NCI-H1092 treated with DMSO at 0.1 percent for 48 hours (cell line): ENCODE data around the gene IFT172.
"Not testable (repeated sequence)": the region's sequence is repeated elsewhere in the genome, so short reads cannot be mapped to it uniquely, and the experiment has no call there.

Experiments
- DNase-seq: peaks from one replicate; lab custom pipeline; 2025; lab: John Stamatoyannopoulos, UW

The IFT172 gene, protein sequence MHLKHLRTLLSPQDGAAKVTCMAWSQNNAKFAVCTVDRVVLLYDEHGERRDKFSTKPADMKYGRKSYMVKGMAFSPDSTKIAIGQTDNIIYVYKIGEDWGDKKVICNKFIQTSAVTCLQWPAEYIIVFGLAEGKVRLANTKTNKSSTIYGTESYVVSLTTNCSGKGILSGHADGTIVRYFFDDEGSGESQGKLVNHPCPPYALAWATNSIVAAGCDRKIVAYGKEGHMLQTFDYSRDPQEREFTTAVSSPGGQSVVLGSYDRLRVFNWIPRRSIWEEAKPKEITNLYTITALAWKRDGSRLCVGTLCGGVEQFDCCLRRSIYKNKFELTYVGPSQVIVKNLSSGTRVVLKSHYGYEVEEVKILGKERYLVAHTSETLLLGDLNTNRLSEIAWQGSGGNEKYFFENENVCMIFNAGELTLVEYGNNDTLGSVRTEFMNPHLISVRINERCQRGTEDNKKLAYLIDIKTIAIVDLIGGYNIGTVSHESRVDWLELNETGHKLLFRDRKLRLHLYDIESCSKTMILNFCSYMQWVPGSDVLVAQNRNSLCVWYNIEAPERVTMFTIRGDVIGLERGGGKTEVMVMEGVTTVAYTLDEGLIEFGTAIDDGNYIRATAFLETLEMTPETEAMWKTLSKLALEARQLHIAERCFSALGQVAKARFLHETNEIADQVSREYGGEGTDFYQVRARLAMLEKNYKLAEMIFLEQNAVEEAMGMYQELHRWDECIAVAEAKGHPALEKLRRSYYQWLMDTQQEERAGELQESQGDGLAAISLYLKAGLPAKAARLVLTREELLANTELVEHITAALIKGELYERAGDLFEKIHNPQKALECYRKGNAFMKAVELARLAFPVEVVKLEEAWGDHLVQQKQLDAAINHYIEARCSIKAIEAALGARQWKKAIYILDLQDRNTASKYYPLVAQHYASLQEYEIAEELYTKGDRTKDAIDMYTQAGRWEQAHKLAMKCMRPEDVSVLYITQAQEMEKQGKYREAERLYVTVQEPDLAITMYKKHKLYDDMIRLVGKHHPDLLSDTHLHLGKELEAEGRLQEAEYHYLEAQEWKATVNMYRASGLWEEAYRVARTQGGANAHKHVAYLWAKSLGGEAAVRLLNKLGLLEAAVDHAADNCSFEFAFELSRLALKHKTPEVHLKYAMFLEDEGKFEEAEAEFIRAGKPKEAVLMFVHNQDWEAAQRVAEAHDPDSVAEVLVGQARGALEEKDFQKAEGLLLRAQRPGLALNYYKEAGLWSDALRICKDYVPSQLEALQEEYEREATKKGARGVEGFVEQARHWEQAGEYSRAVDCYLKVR (N-terminal part only)

GRCh38 chr2:27489498-27490397, at the start of gene IFT172:
IFT172 (minus strand) TSS chr2:27489743; CDS start chr2:27489653, 90 bp downstream.
- DNase-seq = peak; percentile 97

GRCh38 chr2:27538839-27539450, 49.4 kb upstream of the IFT172 start:
- DNase-seq = not testable (repeated sequence)

DNA sequence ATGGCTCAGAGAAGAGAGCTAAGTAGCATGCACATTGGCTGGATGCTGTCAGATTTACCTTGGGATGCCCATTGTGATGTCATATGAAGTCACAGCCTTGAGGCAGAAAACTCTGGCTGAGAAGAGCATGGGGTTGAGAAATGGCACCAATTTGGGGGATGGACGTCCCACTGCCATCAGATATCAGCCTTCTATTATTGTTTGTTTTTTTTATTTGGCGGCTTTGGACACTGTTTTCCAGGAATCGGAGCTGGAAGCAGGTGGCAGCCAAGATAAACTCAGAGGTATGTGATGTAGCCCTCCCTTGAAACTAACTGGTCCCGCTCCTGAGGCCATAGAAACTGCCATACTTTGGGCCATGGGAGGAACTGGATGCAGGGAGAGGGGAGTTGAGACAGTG, 47.7 kb upstream of the IFT172 start:
- no peak for DNase-seq

DNA sequence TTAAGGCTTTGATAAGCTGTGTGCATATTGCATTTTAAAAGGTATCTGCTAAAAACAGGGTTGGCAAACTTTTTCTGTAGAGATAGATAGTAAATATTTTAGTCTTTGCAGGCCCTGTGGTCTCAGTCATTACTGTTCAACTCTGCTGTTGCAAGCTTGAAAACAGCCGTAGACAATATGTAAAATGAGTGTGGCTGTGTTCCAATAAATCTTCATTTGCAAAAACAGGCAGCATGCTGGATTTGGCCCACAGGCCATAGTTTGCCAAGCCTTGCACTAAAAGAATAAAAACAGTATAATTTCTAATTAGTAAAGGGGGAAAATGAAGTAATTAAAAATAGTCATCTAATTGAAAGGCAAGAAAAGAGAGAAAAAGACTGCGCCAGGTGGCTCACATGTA, 42.4 kb upstream of the IFT172 start:
- no peak for DNase-seq

GRCh38 chr2:27527182-27527581, 37.6 kb upstream of the IFT172 start:
- no peak for DNase-seq

DNA sequence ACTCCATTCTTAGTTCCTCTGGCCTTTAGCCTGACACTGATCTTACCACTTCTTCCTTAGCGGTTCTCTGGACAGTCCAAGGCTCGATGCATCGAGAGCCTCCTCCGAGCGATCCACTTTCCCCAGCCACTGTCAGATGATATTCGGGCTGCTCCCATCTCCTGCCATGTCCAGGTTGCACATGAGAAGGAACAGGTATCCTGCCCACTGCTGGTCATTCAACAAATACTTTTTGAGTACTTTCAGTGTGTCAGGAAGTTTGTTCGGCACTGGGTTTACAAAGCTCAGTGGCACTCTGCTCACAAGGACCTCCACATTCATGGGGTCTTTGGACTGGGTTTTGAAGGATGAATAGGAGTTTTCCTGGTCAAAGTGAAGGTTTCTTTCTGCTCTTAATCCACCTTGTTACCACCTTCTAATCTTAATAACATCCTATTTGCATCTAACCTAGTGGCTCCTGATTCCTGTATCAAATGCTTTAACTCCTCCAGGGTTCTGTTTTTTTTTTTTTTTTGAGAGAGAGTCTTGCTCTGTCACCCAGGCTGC, 32.9 kb upstream of the IFT172 start:
- no peak for DNase-seq

DNA sequence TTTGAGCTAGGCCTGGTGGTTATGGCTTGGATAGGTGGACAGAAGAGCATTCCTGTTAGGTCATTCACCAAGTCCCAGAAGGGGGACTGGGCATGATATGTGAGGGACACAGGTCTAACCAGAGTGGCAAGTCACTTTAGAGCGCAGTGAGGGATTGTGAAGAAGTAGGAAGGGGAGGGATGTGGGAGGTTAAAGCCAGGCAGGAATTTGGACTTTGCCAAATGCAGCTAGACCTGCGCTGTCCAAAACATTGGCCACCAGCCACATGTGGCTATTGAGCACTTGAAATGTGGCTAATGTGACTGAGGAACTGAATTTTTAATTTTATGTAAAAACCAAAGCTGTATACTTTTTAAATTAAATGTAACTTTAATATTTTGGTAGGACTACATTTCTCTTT, 30.8 kb upstream of the IFT172 start:
- DNase-seq = no peak

- no peak for DNase-seq
Observed at GRCh38 chr2:27518782-27519113, 29.2 kb upstream of the IFT172 start.

GRCh38 chr2:27518113-27518781, 28.7 kb upstream of the IFT172 start:
- DNase-seq = no peak

DNA sequence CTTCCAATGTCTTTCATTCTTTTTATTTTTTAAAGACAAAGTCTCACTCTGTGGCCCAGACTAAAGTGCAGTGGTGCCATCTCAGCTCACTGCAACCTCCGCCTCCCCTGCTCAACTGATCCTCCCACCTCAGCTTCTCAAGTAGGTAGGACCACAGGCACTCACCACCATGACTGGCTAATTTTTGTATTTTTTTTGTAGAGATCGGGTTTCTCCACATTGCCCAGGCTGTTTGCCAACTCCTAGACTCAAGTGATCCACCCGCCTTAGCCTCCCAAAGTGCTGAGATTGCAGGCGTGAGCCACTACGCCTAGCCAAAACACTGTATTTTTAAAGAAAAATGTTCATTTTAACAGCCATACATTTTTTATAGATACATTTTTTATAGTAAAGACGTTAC, 19.8 kb upstream of the IFT172 start:
- peak; percentile 19 for DNase-seq

DNA sequence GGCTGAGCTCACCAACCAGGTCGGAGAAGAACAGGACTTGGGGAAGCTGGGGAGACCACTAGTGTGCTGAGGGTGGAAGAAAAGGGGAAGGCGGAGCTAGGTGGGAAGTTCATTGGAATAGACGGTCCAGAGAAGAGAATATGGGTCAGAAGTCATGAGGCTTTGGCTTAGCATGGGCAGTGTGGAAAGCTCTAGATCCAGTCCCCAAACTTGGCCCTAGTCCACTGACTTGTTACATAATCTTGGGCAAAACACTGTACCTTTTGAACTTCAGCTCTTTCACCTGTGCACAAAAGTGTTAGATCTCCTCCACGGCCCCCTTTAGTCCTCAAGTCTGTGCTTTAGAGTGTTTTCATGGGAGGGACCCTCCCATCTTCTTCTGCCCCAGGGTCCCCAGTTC, 17.8 kb upstream of the IFT172 start:
- no peak for DNase-seq

- no peak for DNase-seq
Observed at GRCh38 chr2:27506587-27506986, 17.0 kb upstream of the IFT172 start.

GRCh38 chr2:27502142-27502541, 12.6 kb upstream of the IFT172 start:
- DNase-seq = no peak

- peak; percentile 31 for DNase-seq
Observed at GRCh38 chr2:27501042-27501441, 11.5 kb upstream of the IFT172 start.

GRCh38 chr2:27498975-27499374, 9.4 kb upstream of the IFT172 start:
- no peak for DNase-seq

GRCh38 chr2:27497288-27497627, 7.7 kb upstream of the IFT172 start:
- no peak for DNase-seq

DNA sequence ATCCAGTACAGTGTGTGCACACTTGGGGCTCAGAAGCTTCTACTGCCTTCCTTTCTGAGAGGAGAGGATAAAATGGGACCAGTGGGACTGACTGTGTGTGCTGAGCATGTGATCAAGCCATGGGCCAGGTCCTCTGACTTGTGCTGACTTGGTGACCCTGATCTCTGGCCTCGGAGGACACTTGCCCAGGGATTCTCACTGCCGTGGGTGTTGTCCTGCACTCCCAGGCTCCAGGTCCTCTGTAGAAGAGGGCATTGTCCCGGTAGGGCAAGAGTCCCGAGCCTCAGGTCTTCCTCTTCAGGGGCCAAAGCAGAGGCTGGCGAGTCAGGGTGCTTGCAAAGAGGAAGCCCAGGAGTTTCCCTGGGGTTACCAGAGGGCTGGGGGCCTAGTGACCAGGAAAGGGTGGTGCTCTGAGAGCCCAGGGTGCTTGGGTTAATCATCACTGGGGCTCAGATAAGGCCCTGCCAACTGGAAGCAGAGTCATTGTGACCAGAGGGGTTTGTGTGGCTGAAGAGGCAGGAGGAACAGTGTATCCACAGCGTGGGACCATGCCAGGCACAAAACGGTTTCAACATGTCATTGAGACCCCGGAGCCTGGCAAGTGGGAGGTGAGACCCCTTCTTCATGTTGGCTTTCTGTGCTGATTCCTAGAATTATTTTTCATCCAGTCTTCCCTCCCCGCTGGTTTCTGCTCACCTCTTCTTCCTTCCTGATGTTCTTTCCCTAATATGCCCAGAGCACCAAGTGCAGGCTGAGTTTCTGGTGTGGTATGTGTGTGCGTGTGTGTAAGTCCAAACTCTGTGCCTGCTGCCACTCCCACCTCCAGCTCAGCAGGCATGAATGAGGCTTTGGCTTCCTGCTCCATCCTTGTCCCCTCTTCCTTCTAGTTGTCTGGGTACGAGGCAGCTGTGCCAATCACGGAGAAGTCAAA, 7.1 kb upstream of the IFT172 start, which contains the start of gene GCKR:
GCKR (plus strand) TSS at position 483 of the 931 bp plus-strand sequence; CDS start at position 549, 66 bp downstream.
- DNase-seq = no peak

DNA sequence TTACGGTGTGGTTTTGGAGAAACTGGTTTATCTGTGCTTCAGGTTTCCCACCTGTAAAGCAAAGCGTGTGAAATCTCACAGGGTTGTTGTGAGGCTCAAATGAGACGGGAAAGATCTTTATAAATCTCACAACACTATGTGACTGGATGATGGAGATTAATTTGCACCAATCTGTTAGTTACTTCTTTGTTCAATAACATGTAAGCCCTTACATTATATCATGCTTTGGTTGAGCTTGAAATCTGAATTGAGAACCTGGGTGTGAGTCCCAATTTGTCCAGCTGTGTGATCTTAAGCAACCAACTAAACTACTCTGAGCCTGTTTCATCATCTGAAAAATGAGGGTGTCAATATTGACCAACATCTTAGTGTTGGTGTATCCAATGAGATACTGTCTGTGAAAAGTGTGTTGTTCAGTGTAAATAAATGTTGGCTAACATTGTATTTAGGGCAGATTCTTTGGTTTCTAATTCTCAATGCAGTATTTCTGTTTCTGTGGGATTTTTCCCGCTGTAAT, 6.4 kb upstream of the IFT172 start:
- no peak for DNase-seq
